ENCODE measurements around the gene FLCN. TPM values are rescaled to one million over a fixed set of nuclear protein-coding genes. Genes with fewer than 3 reads are reported as not detected.

Gene FLCN
- total RNA-seq, 8 experiments from 2014 or later, result 9.7 to 47.0 (median 27.0) TPM

DNA sequence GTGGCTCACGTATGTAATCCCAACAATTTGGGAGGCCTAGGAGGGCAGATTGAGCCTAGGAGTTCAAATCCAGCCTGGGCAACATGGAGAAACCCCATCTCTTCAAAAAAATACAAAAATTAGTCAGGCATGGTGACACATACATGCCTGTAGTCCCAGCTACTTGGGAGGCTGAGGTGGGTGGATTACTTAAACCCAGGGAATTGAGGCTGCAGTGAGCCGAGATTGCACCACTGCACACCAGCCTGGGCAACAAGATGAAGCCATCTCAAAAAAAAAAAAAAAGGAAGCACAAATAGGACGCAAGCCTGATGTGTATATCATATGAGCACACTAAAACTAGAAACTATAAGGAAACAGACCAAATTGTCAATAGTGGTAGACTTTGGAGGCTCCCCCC lies 17.1 kb upstream of the FLCN start:
- 29 to 100% (median 90%) methylated on average over 1 to 3 of the region's 3 CpGs; no CpG with 5 or more reads in 1 of the 10 experiments for WGBS, 10 experiments
- in situ Hi-C loops (cut with MboI; ENCODE audit: low pct_unique_long_range_greater_than_20kb in 2 of 9, low sequenced_read_pairs in 9 of 9, unreplicated experiment in 9 of 9), result no loop called here
- H3K27ac ChIP-seq, result no peak overlapping the region
- no peak for ATAC-seq (replicated peaks in 6 of 8)
- H3K4me3 ChIP-seq, result no peak overlapping the region
- no peaks in the 10 kb centered on the region for H3K4me1 ChIP-seq (replicated peaks in 1 of 2)

- ATAC-seq (replicated peaks in 6 of 8), result no peak
- no peaks in the 10 kb centered on the region for H3K4me1 ChIP-seq (replicated peaks in 1 of 2)
- no peak overlapping the region for H3K27ac ChIP-seq
- 71 to 100% (median 97%) methylated on average over 1 to 3 of the region's 3 CpGs; no CpG with 5 or more reads in 4 of the 10 experiments for WGBS, 10 experiments
- H3K4me3 ChIP-seq, result no peak overlapping the region
- in situ Hi-C loops (cut with MboI; ENCODE audit: low pct_unique_long_range_greater_than_20kb in 2 of 9, low sequenced_read_pairs in 9 of 9, unreplicated experiment in 9 of 9), result no loop called here
Observed at GRCh38 chr17:17253406-17253805, 16.4 kb upstream of the FLCN start.

- 86 to 100% (median 100%) methylated on average over 1 to 8 of the region's 9 CpGs; no CpG with 5 or more reads in 6 of the 10 experiments for WGBS, 10 experiments
- no peak for ATAC-seq (replicated peaks in 6 of 8)
Observed at GRCh38 chr17:17252149-17252661, 15.2 kb upstream of the FLCN start.

GRCh38 chr17:17246879-17247278 lies 9.9 kb upstream of the FLCN start:
- Histone ChIP-seq H3K4me3 (no peak overlapping the region), H3K27ac (no peak overlapping the region), H3K4me1 (replicated peaks in 1 of 2) (no peaks in the 10 kb centered on the region)
- 17 to 100% (median 96%) methylated on average over 1 to 3 of the region's 3 CpGs for WGBS, 10 experiments
- in situ Hi-C loops (cut with MboI; ENCODE audit: low pct_unique_long_range_greater_than_20kb in 2 of 9, low sequenced_read_pairs in 9 of 9, unreplicated experiment in 9 of 9), result no loop called here
- no peak for ATAC-seq (replicated peaks in 6 of 8)

More at GRCh38 chr17:17252149-17252661, 15.2 kb upstream of the FLCN start:
- in situ Hi-C loops (cut with MboI; ENCODE audit: low pct_unique_long_range_greater_than_20kb in 2 of 9, low sequenced_read_pairs in 9 of 9, unreplicated experiment in 9 of 9), result no loop called here
- Histone ChIP-seq H3K27ac (no peak overlapping the region), H3K4me1 (replicated peaks in 1 of 2) (no peaks in the 10 kb centered on the region), H3K4me3 (no peak overlapping the region)

GRCh38 chr17:17243163-17243562 lies 6.2 kb upstream of the FLCN start:
- Histone ChIP-seq H3K4me1 (replicated peaks in 1 of 2) (no peaks in the 10 kb centered on the region), H3K4me3 (no peak overlapping the region), H3K27ac (no peak overlapping the region)
- WGBS, 10 experiments, result 66 to 100% (median 89%) methylated on average over 1 to 5 of the region's 6 CpGs
- in situ Hi-C loops (cut with MboI; ENCODE audit: low pct_unique_long_range_greater_than_20kb in 2 of 9, low sequenced_read_pairs in 9 of 9, unreplicated experiment in 9 of 9), result no loop called here
- ATAC-seq (replicated peaks in 6 of 8), result no peak

DNA sequence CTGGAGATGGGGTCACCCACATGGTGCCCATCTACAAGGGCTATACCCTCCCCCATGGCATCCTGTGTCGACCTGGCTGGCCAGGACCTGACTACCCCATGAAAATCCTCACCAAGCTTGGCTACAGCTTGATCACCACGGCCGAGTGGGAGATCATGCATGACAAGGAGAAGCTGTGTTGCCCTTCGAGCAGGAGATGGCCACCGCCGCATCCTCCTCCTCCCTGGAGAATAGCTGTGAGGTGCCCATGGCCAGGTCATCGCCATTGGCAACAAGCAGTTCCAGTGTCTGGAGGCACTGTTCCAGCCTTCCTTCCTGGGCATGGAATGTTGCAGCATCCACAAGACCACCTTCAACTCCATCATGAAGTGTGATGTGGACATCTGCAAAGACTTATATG lies 5.3 kb upstream of the FLCN start:
- Histone ChIP-seq H3K4me3 (no peak overlapping the region), H3K27ac (no peak overlapping the region), H3K4me1 (replicated peaks in 1 of 2) (no peaks in the 10 kb centered on the region)
- ATAC-seq (replicated peaks in 6 of 8), result no peak
- in situ Hi-C loops (cut with MboI; ENCODE audit: low pct_unique_long_range_greater_than_20kb in 2 of 9, low sequenced_read_pairs in 9 of 9, unreplicated experiment in 9 of 9), result no loop called here
- 76 to 100% (median 100%) methylated on average over 1 to 4 of the region's 7 CpGs; no CpG with 5 or more reads in 7 of the 10 experiments for WGBS, 10 experiments

DNA sequence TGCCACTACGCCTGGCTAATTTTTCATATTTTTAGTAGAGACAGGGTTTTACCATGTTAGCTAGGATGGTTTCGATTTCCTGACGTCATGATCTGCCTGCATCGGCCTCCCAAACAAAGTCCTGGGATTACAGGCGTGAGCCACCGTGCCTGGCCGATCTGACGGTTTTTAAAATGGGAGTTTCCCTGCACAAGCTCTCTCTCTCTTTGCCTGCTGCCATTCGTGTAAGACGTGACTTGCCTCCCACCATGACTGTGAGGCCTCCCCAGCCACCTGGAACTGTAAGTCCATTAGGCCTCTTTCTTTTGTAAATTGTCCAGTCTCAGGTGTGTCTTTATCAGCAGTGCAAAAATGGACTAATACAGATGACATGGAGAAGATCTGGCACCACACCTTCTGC lies 4.7 kb upstream of the FLCN start:
- Histone ChIP-seq H3K4me3 (no peak overlapping the region), H3K4me1 (replicated peaks in 1 of 2) (no peaks in the 10 kb centered on the region), H3K27ac (no peak overlapping the region)
- in situ Hi-C loops (cut with MboI; ENCODE audit: low pct_unique_long_range_greater_than_20kb in 2 of 9, low sequenced_read_pairs in 9 of 9, unreplicated experiment in 9 of 9), result no loop called here
- WGBS, 10 experiments, result 24 to 100% (median 80%) methylated on average over 1 to 8 of the region's 10 CpGs; no CpG with 5 or more reads in 1 of the 10 experiments
- ATAC-seq (replicated peaks in 6 of 8), result no peak

- in situ Hi-C loops (cut with MboI; ENCODE audit: low pct_unique_long_range_greater_than_20kb in 2 of 9, low sequenced_read_pairs in 9 of 9, unreplicated experiment in 9 of 9), result no loop called here
Observed at GRCh38 chr17:17239832-17240231, 2.9 kb upstream of the FLCN start.

DNA sequence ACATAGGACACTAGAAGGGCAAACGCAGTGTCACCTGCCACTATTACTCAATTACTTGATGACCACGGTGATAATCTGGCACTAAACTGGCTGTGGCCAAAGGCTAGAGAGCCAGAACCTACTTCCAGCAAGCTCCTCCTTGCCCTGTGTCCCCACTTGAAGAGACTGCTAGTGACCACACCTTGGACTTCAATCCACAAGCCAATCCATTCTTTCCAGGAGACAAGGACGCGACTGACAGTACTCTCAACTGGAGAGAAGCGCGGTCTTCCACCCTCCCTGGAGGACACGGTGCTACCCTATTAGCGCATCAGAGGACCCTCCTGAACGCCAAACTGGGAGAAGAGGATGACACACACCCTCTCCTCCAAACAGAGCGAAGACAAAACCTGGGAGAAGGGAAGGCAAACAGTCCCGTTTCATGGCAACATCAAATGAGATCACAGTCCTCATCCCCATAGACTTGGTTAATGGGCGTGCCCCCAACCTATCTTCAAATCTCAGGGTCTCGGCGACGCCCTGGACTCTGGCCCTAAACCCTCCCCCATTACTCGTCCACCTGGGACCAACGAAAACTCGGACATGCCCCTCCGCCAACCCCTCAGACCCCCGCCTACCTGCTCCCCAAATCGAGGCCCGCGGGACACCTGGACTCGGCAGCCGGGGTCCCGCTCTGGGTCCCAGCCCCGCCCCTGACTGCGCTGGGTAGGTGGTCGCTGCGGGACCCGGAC lies 508 bp downstream of the FLCN start:
- in situ Hi-C loops (cut with MboI; ENCODE audit: low pct_unique_long_range_greater_than_20kb in 2 of 9, low sequenced_read_pairs in 9 of 9, unreplicated experiment in 9 of 9), result no loop called here
- peak overlapping the region; percentile 100 for H3K27ac ChIP-seq
- peak; percentile 33 to 61 (median 49) for ATAC-seq (replicated peaks in 6 of 8)
- H3K4me3 ChIP-seq, result peak overlapping the region; percentile 81 to 97 (median 91)
- 0 to 4% (median 0%) methylated on average over 1 to 9 of the region's 31 CpGs; no CpG with 5 or more reads in 4 of the 10 experiments for WGBS, 10 experiments
- H3K4me1 ChIP-seq (replicated peaks in 1 of 2), result peaks cover 5 to 12% of the 10 kb centered on the region in 2 donors

More at GRCh38 chr17:17239832-17240231, 2.9 kb upstream of the FLCN start:
- WGBS, 10 experiments, result 0 to 100% (median 68%) methylated on average over 1 of the region's 1 CpG; no CpG with 5 or more reads in 2 of the 10 experiments
- H3K4me3 ChIP-seq, result no peak overlapping the region
- H3K4me1 ChIP-seq (replicated peaks in 1 of 2), result peaks cover 5 to 12% of the 10 kb centered on the region in 2 donors
- H3K27ac ChIP-seq, result no peak overlapping the region
- no peak for ATAC-seq (replicated peaks in 6 of 8)

GRCh38 chr17:17235212-17236174 lies 1.5 kb downstream of the FLCN start:
- 17 to 81% (median 44%) methylated on average over 2 to 14 of the region's 19 CpGs; no CpG with 5 or more reads in 1 of the 10 experiments for WGBS, 10 experiments
- Histone ChIP-seq H3K4me1 (replicated peaks in 1 of 2) (peaks cover 5 to 12% of the 10 kb centered on the region in 2 donors), H3K27ac (no peak overlapping the region), H3K4me3 (peak overlapping the region; percentile 81 to 97 (median 91))
- in situ Hi-C loops (cut with MboI; ENCODE audit: low pct_unique_long_range_greater_than_20kb in 2 of 9, low sequenced_read_pairs in 9 of 9, unreplicated experiment in 9 of 9), result no loop called here
- peak in 4 of 8 experiments; percentile 6 to 13 (median 8) for ATAC-seq (replicated peaks in 6 of 8)

- WGBS, 10 experiments, result 72 to 100% (median 100%) methylated on average over 1 to 6 of the region's 11 CpGs; no CpG with 5 or more reads in 5 of the 10 experiments
- Histone ChIP-seq H3K27ac (no peak overlapping the region), H3K4me3 (no peak overlapping the region), H3K4me1 (replicated peaks in 1 of 2) (peaks cover 5 to 12% of the 10 kb centered on the region in 2 donors)
- no peak for ATAC-seq (replicated peaks in 6 of 8)
- in situ Hi-C loops (cut with MboI; ENCODE audit: low pct_unique_long_range_greater_than_20kb in 2 of 9, low sequenced_read_pairs in 9 of 9, unreplicated experiment in 9 of 9), result no loop called here
Observed at GRCh38 chr17:17232303-17232621, 4.7 kb downstream of the FLCN start.

DNA sequence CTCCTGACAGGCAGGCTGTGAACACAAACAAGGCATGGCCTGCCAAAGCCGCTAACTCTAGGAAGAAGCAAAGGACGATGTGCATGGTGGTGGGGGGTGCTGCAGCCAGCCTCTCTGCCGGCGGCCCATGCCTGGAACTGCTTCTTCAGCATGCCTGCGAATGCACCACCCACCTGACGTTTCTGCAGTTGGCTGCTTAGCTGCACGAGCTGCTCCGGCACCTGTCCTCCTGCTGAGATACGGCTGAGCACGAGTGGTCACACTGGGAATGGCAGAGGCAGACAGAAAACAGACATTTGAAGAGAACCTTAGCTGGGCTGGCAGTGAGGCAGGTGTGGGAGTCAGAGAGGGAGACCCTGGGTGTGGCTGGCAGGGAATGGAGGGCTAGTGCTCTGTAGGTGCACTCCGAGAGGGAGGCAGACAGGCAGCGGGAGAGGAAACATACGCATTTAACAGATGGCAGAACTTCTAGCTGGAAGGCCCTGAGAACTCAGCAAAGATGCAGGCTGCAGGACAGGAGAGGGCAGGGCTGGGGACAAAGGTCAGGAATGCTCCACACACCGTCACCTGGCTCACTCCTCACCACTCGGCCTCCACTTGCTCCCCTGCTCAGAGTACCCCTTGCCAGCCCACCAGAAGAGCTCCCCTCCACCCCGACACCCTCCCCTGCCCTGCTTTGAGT lies 5.2 kb downstream of the FLCN start:
- in situ Hi-C loops (cut with MboI; ENCODE audit: low pct_unique_long_range_greater_than_20kb in 2 of 9, low sequenced_read_pairs in 9 of 9, unreplicated experiment in 9 of 9), result no loop called here
- no peak for ATAC-seq (replicated peaks in 6 of 8)
- WGBS, 10 experiments, result 77 to 100% (median 89%) methylated on average over 1 to 9 of the region's 16 CpGs; no CpG with 5 or more reads in 3 of the 10 experiments
- no peak overlapping the region for H3K27ac ChIP-seq
- no peak overlapping the region for H3K4me3 ChIP-seq
- H3K4me1 ChIP-seq (replicated peaks in 1 of 2), result peaks cover 5 to 12% of the 10 kb centered on the region in 2 donors

All from motor neuron (in vitro differentiated cells).